Superior temporal gyrus (tissue), 1 donor: ENCODE data around the gene RTL10.

ENCODE experiments used
- DNase-seq: peaks from one replicate; pipeline ENCODE4 v3.0.0-alpha.2; 2016; ENCODE audit errors: extremely low spot score

Gene RTL10

DNA sequence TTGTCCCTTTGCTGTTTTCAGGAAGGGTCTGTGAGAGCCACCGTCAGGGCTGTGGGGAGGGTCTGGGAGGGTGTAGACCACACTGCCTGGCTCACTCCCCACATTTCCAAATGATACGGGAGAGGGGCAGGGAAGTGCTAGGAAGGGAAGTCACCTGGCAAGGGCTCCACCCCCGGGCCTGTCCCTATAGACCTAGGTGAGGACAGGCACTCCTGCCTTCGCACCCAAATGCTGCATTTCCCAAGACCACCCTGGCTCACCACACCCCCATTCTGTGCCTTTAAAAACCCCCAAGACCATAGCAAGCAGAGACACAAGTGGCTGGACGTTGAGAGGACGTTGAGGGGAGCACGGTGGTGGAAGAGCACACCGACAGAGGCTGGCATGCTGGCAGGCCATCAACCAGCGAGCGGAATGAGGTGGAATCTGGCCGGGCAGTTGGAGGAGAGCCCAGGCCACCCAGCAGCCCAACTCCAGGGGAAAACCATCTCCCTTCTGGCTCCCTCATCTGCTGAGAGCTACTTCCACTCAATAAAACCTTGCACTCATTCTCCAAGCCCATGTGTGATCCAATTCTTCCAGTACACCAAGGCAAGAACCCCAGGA lies 45.7 kb downstream of the RTL10 start:
- DNase-seq: no peak

DNA sequence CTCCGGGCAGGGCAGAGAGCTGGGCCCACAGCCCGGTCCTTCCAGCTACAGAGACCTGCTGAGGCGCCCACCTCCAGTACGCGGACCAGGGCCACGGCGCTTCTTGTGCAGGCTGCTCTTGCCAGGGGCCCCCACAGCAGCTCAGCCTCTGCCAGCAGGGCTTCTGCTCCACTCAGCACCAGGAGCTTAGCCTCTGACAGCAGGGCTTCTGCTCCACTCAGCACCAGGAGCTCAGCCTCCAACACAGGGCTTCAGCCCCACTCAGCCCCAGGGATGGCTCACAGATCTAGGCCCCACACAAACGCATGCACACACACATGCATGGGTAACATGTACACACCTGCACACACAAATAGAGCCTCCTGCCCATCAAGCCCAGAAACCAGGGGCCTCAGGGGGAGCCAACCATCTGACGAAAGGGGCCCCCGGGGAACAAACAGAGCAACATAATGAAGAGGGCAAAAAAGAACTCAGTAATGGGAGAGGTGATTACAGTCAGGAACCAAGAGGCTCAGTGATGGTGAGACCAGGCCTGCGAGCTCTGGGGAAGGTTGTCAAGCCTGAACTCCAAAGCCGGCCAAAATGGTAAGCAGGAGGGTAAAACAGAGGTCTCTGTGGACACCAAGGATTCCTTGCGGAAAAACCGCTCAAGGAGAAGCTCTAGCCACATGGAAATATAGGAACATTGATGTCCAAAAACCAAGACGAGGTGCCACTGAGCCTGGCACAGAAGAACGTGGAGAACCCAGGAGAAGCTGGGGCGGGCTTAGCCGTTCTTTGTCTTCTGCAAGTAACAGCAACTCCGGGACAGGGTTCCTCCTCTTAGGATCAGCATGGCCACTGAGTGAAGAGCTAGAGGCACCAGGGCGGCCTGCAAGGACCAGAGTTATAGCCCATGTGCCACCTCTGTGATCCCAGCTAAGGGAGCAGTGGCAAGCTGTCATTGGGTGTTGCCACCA lies 46.5 kb downstream of the RTL10 start:
- no peak for DNase-seq

DNA sequence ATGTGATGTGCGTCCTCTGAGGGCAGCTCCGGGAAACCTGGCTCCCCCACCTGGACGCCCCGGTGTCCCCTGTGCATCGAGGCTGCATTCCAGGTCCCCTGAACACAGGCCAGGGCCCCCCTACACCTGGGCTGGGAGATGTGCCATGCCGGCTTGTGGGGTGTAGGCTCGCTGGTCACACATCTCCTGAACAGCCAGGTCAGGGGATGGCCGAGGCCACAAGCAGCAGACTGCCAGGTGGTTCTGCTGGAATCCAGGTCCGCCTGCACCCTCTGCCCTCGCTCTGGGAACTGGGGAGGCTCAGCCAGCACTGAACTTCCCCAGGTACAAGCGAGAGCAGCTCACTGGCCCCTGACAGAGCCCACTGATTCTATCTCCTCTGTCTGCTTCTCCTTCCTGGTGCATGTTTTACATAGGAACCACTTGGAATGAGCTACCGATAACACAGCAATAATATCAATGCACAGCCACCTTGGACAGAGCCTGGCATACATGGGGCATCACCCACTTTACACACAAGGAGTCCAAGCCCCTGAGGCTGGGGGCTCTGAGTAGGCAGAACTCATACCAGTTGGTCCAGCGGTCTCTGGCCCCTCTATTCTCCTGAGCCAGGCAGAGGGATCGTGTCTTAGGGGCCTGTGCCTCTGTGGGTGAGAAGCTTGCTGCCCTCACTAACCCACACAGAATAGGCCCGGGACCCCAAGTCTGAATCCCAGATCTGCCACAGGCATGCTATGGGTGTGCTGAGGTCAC lies 47.3 kb downstream of the RTL10 start:
- no peak for DNase-seq

DNA sequence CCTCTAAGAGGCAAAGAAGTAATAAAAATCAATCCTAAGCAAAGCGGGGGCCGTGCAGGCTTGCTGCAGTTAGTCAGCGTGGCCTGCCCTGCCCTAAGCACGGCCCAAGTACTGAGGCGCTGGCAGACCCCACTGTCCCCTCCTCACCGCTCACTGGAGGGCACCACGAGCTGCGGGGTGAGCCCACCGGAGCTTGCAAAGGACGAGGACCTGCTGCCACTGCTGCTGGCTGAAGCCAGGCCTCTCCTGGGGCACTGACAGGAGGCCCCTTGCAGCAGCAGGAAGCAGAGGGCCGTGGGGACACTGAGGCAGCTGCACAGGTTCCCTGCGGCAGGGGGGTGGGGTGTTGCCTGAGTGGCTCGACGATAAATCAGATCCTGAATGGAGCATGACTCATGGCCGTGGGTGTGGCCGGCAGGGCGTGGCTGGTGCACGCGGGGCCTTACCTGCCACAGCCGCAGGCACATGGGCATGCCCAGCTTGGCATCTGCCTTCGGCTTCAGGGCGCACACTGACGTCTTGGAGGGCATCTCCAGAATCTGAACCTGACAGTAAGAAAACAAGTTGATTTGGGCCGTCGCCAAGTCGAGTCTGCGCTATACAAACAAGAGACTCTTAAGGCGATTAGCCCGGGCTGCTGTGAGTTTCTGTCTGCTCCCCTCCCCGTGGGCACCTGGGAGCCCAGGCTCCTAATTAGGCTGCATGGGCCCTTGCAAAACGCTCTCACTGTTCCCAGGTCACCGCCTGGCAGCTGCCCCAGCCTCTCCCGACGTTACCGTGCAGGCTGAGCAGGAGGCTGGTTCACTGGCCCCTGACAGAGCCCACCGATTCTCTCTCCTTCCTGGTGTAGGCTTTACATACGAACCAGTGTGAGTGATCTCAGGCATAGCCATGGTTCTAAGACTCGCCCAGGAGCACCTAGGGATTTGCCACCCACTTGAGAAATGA lies 48.2 kb downstream of the RTL10 start:
- no peak for DNase-seq

- no peak for DNase-seq
These were observed 48.9 kb downstream of the RTL10 start for GRCh38 chr22:19805821-19806212.
